MM.1S (cell line): ENCODE data around the gene GALNTL6.
"Not testable (repeated sequence)": the region's sequence is repeated elsewhere in the genome, so short reads cannot be mapped to it uniquely, and the experiment has no call there.

Source experiments
- EZH2phosphoT487 ChIP-seq: fragments of 300-600 bp; sonication (generic); IDR thresholded peaks from 2 replicates; pipeline ENCODE4 v1.6.1; 2018; ENCODE audit warnings: antibody characterized with exemption, low read length
- TF ChIP-seq, protein P1 (sequence below): fragments of 300-600 bp; sonication (generic); IDR thresholded peaks from 2 replicates; pipeline ENCODE4 v1.5.1; 2016; ENCODE audit warnings: antibody characterized with exemption, low read length, mixed read lengths

GRCh38 chr4:172917403-172917802, 1104.2 kb downstream of the GALNTL6 start:
- TF ChIP-seq, protein P1, sequence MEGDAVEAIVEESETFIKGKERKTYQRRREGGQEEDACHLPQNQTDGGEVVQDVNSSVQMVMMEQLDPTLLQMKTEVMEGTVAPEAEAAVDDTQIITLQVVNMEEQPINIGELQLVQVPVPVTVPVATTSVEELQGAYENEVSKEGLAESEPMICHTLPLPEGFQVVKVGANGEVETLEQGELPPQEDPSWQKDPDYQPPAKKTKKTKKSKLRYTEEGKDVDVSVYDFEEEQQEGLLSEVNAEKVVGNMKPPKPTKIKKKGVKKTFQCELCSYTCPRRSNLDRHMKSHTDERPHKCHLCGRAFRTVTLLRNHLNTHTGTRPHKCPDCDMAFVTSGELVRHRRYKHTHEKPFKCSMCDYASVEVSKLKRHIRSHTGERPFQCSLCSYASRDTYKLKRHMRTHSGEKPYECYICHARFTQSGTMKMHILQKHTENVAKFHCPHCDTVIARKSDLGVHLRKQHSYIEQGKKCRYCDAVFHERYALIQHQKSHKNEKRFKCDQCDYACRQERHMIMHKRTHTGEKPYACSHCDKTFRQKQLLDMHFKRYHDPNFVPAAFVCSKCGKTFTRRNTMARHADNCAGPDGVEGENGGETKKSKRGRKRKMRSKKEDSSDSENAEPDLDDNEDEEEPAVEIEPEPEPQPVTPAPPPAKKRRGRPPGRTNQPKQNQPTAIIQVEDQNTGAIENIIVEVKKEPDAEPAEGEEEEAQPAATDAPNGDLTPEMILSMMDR, result not testable (repeated sequence)
- not testable (repeated sequence) for TF ChIP-seq EZH2phosphoT487
